GF-D8 (cell line): ENCODE results near the gene KCTD12.
A peak's percentile ranks its signal among the peaks of the same experiment; 100 is the strongest.
"Not testable (repeated sequence)": the region's sequence is repeated elsewhere in the genome, so short reads cannot be mapped to it uniquely, and the experiment has no call there.

ENCODE experiments used
- DNase-seq: peaks from one replicate; lab custom pipeline; 2025; lab: John Stamatoyannopoulos, UW

The KCTD12 gene

GRCh38 chr13:76886292-76887075, at the start of gene KCTD12:
Gene KCTD12, minus strand, starts transcription at chr13:76886405. Its CDS starts 257 bp downstream, at chr13:76886148.
- DNase-seq, result peak; percentile 11

GRCh38 chr13:76934671-76935070, 48.5 kb upstream of the KCTD12 start:
- no peak for DNase-seq

- DNase-seq, result no peak
Measured at GRCh38 chr13:76932076-76932475, 45.9 kb upstream of the KCTD12 start.

GRCh38 chr13:76929851-76930374, 43.7 kb upstream of the KCTD12 start:
- no peak for DNase-seq

- no peak for DNase-seq
Measured at GRCh38 chr13:76929320-76929719, 43.1 kb upstream of the KCTD12 start.

- no peak for DNase-seq
Measured at GRCh38 chr13:76928456-76928855, 42.3 kb upstream of the KCTD12 start.

GRCh38 chr13:76927955-76928354, 41.8 kb upstream of the KCTD12 start:
- no peak for DNase-seq

- DNase-seq, result no peak
Measured at GRCh38 chr13:76925115-76925514, 38.9 kb upstream of the KCTD12 start.

- DNase-seq, result no peak
Measured at GRCh38 chr13:76921516-76921915, 35.3 kb upstream of the KCTD12 start.

- not testable (repeated sequence) for DNase-seq
Measured at GRCh38 chr13:76917755-76918481, 31.7 kb upstream of the KCTD12 start.

GRCh38 chr13:76917095-76917494, 30.9 kb upstream of the KCTD12 start:
- no peak for DNase-seq

- no peak for DNase-seq
Measured at GRCh38 chr13:76913898-76914297, 27.7 kb upstream of the KCTD12 start.

GRCh38 chr13:76912476-76912875, 26.3 kb upstream of the KCTD12 start:
- no peak for DNase-seq

GRCh38 chr13:76904507-76904906, 18.3 kb upstream of the KCTD12 start:
- no peak for DNase-seq

GRCh38 chr13:76903544-76904162, 17.4 kb upstream of the KCTD12 start:
- DNase-seq, result no peak

GRCh38 chr13:76899066-76899465, 12.9 kb upstream of the KCTD12 start:
- DNase-seq, result not testable (repeated sequence)

- DNase-seq, result not testable (repeated sequence)
Measured at GRCh38 chr13:76897171-76897570, 11.0 kb upstream of the KCTD12 start.

- DNase-seq, result no peak
Measured at GRCh38 chr13:76894401-76895110, 8.4 kb upstream of the KCTD12 start.

GRCh38 chr13:76892488-76892887, 6.3 kb upstream of the KCTD12 start:
- no peak for DNase-seq

- no peak for DNase-seq
Measured at GRCh38 chr13:76890021-76890420, 3.8 kb upstream of the KCTD12 start.

- DNase-seq, result no peak
Measured at GRCh38 chr13:76889254-76889653, 3.0 kb upstream of the KCTD12 start.

- no peak for DNase-seq
Measured at GRCh38 chr13:76888421-76888820, 2.2 kb upstream of the KCTD12 start.
